HepG2 (cell line): ENCODE data around the gene ARFIP1.

Experiments used
- ATF7 ChIP-seq, 2 experiments: fragments of 450-650 bp in 1 of 2; sonication (generic) in 1 of 2; formaldehyde crosslinking in 1 of 2; IDR thresholded peaks; 2 replicates each; pipeline versions ENCODE4 v1.4.0 to v1.6.1; 2016 to 2020; ENCODE audit warnings: antibody characterized with exemption in 1 of 2, mild to moderate bottlenecking in 1 of 2, missing genetic modification reagents in 1 of 2
- GABPA ChIP-seq, 2 experiments: IDR thresholded peaks; 2 replicates each; pipeline ENCODE4 v1.6.1; 2011 to 2016; ENCODE audit warnings: low read depth in 2 of 2, low read length in 1 of 2, missing biosample characterization in 1 of 2, missing genetic modification characterization in 1 of 2
- PTBP1 ChIP-seq: fragments of 200-400 bp; formaldehyde crosslinking; IDR thresholded peaks from 2 replicates; pipeline ENCODE4 v1.6.1; 2018; ENCODE audit warnings: low read length, low read depth; ENCODE audit not compliant: poor library complexity, severe bottlenecking
- REST ChIP-seq, 2 experiments: IDR thresholded peaks; 2 replicates each; pipeline ENCODE4 v1.6.1; 2011 to 2012; ENCODE audit warnings: low read length in 2 of 2, borderline replicate concordance in 1 of 2, low read depth in 1 of 2, mild to moderate bottlenecking in 1 of 2, moderate library complexity in 1 of 2
- SIN3A ChIP-seq: IDR thresholded peaks from 2 replicates; pipeline ENCODE4 v1.6.1; 2011; ENCODE audit warnings: low read depth, mild to moderate bottlenecking, control low read depth, low read length, borderline replicate concordance
- TARDBP ChIP-seq: sonication (generic); formaldehyde crosslinking; IDR thresholded peaks from 2 replicates; pipeline ENCODE4 v1.8.0; 2022; ENCODE audit warnings: mild to moderate bottlenecking, missing genetic modification reagents
- YY1 ChIP-seq: IDR thresholded peaks from 2 replicates; pipeline ENCODE4 v1.6.1; 2011; ENCODE audit warnings: low read length, low read depth, moderate library complexity, mild to moderate bottlenecking; ENCODE audit not compliant: insufficient read depth, insufficient replicate concordance
- ZNF354B ChIP-seq: sonication (generic); formaldehyde crosslinking; IDR thresholded peaks from 2 replicates; pipeline ENCODE4 v1.8.0; 2022; ENCODE audit warnings: mild to moderate bottlenecking, missing genetic modification reagents
- TF ChIP-seq, protein P1 (sequence below): sonication (generic); formaldehyde crosslinking; IDR thresholded peaks from 2 replicates; pipeline ENCODE4 v1.5.0; 2020; ENCODE audit warnings: mild to moderate bottlenecking, missing genetic modification reagents, moderate library complexity
- TF ChIP-seq, protein P2 (sequence below): sonication (generic); formaldehyde crosslinking; IDR thresholded peaks from 2 replicates; pipeline ENCODE4 v1.4.0; 2020; ENCODE audit warnings: missing genetic modification reagents, mild to moderate bottlenecking, borderline replicate concordance

DNA sequence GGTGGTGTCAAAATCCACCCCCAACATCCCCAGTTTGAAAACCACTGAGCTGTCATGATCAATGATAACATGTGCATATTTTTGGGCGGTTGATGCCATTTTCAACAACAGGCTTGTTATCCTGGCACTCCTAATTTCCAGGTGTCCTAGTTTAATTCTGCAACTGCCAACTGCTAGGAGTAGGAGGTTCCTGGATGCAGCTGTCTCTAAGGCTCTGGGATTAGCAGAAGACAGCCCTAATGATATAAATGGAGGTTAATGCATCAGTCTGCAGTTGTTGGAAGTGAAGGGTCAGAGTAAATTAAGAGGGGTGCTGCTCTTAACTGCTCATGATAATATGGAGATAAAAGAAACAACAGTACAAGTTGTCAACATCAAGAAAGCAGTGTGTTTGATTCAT lies 23.8 kb downstream of the ARFIP1 start:
- TF ChIP-seq, protein P1, sequence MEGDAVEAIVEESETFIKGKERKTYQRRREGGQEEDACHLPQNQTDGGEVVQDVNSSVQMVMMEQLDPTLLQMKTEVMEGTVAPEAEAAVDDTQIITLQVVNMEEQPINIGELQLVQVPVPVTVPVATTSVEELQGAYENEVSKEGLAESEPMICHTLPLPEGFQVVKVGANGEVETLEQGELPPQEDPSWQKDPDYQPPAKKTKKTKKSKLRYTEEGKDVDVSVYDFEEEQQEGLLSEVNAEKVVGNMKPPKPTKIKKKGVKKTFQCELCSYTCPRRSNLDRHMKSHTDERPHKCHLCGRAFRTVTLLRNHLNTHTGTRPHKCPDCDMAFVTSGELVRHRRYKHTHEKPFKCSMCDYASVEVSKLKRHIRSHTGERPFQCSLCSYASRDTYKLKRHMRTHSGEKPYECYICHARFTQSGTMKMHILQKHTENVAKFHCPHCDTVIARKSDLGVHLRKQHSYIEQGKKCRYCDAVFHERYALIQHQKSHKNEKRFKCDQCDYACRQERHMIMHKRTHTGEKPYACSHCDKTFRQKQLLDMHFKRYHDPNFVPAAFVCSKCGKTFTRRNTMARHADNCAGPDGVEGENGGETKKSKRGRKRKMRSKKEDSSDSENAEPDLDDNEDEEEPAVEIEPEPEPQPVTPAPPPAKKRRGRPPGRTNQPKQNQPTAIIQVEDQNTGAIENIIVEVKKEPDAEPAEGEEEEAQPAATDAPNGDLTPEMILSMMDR (CRISPR knock-in tag) = no peak
- TF ChIP-seq REST (IDR thresholded peaks at IDR 0.05; ENCODE audit: borderline replicate concordance in 1 of 2, low read depth in 1 of 2, low read length in 2 of 2) (no peak), TARDBP (CRISPR knock-in tag) (no peak), YY1 (no peak), SIN3A (no peak), ZNF354B (no peak), GABPA (IDR thresholded peaks at IDR 0.05; ENCODE audit: low read depth, low read length) (no peak), GABPA (CRISPR knock-in tag; IDR thresholded peaks at IDR 0.05; ENCODE audit: low read depth) (no peak), ATF7 (IDR thresholded peaks at IDR 0.05) (no peak), ATF7 (CRISPR knock-in tag; IDR thresholded peaks at IDR 0.05) (no peak), PTBP1 (no peak)
- TF ChIP-seq, protein P2, sequence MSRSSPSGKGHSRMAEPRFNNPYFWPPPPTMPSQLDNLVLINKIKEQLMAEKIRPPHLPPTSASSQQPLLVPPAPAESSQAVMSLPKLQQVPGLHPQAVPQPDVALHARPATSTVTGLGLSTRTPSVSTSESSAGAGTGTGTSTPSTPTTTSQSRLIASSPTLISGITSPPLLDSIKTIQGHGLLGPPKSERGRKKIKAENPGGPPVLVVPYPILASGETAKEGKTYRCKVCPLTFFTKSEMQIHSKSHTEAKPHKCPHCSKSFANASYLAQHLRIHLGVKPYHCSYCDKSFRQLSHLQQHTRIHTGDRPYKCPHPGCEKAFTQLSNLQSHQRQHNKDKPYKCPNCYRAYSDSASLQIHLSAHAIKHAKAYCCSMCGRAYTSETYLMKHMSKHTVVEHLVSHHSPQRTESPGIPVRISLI (CRISPR knock-in tag) = no peak
